Measurements from ENCODE around the gene TLE4.

DNA sequence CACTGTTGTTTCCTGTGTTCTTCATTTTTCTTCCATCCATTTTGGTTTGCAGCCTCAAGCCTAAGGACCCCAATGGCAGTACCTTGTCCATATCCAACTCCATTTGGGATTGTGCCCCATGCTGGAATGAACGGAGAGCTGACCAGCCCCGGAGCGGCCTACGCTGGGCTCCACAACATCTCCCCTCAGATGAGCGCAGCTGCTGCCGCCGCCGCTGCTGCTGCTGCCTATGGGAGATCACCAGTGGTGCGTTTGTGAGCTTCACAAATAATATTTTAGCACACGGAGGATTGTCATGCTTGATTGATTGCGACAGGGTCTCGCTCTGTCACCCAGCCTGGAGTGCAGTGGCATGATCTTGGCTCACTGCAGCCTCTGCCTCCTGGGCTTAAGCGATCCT lies 136.8 kb downstream of the TLE4 start:
- TF ChIP-seq POLR2A (IDR thresholded peaks at IDR 0.05), result no peak
- TF ChIP-seq, protein P1, sequence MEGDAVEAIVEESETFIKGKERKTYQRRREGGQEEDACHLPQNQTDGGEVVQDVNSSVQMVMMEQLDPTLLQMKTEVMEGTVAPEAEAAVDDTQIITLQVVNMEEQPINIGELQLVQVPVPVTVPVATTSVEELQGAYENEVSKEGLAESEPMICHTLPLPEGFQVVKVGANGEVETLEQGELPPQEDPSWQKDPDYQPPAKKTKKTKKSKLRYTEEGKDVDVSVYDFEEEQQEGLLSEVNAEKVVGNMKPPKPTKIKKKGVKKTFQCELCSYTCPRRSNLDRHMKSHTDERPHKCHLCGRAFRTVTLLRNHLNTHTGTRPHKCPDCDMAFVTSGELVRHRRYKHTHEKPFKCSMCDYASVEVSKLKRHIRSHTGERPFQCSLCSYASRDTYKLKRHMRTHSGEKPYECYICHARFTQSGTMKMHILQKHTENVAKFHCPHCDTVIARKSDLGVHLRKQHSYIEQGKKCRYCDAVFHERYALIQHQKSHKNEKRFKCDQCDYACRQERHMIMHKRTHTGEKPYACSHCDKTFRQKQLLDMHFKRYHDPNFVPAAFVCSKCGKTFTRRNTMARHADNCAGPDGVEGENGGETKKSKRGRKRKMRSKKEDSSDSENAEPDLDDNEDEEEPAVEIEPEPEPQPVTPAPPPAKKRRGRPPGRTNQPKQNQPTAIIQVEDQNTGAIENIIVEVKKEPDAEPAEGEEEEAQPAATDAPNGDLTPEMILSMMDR (IDR thresholded peaks at IDR 0.05), result no peak
